ENCODE results near the gene CYGB.

DNA sequence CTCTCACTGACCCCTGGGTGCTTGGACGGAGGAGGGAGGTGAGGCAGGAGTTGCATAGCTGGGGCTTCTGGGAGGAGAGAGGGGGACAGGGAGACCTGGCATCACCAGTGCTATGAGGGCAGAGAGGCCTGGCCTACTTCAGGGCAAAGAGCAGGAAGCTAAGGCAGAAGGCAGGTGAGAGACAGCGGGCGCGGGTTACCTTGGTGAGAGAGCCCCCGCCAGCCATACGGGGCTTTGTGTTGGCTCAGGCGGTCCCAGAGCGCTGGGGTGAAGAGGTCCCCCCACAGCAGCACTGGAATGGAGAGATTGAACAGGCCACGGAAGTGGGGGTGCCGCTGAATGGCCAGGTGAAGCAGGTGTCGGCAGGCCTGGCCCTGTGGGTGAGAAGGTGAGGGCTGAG is 36.7 kb upstream of the CYGB start:
- no peak for TF ChIP-seq FOXA1 (IDR thresholded peaks at IDR 0.05)
- TF ChIP-seq FOXA1 (CRISPR knock-in tag; IDR thresholded peaks at IDR 0.05): no peak
- no peak for TF ChIP-seq ZNF841 (CRISPR knock-in tag; IDR thresholded peaks at IDR 0.05; ENCODE audit: borderline replicate concordance)
- TF ChIP-seq, protein P1, sequence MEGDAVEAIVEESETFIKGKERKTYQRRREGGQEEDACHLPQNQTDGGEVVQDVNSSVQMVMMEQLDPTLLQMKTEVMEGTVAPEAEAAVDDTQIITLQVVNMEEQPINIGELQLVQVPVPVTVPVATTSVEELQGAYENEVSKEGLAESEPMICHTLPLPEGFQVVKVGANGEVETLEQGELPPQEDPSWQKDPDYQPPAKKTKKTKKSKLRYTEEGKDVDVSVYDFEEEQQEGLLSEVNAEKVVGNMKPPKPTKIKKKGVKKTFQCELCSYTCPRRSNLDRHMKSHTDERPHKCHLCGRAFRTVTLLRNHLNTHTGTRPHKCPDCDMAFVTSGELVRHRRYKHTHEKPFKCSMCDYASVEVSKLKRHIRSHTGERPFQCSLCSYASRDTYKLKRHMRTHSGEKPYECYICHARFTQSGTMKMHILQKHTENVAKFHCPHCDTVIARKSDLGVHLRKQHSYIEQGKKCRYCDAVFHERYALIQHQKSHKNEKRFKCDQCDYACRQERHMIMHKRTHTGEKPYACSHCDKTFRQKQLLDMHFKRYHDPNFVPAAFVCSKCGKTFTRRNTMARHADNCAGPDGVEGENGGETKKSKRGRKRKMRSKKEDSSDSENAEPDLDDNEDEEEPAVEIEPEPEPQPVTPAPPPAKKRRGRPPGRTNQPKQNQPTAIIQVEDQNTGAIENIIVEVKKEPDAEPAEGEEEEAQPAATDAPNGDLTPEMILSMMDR (CRISPR knock-in tag; IDR thresholded peaks at IDR 0.05): no peak
- no peak for TF ChIP-seq YY1 (IDR thresholded peaks at IDR 0.05; ENCODE audit: insufficient read depth, insufficient replicate concordance, low read depth, low read length)
- no peak for TF ChIP-seq JUNB (CRISPR knock-in tag; IDR thresholded peaks at IDR 0.05; ENCODE audit: borderline replicate concordance)
- TF ChIP-seq ZNF605 (CRISPR knock-in tag; IDR thresholded peaks at IDR 0.05): no peak
- no peak for TF ChIP-seq ZNF232 (CRISPR knock-in tag; IDR thresholded peaks at IDR 0.05; ENCODE audit: borderline replicate concordance)
